ENCODE data around the gene CPB2. TPM values are rescaled to one million over a fixed set of nuclear protein-coding genes. Genes with fewer than 3 reads are reported as not detected.

CPB2 gene
- total and polyA plus RNA-seq, 9 of the 15 experiments (the other 6 are each of a cell fraction or from before 2014, with no cell fraction given) = 0.03 to 0.16 (median 0.07) TPM; not detected in 6

DNA sequence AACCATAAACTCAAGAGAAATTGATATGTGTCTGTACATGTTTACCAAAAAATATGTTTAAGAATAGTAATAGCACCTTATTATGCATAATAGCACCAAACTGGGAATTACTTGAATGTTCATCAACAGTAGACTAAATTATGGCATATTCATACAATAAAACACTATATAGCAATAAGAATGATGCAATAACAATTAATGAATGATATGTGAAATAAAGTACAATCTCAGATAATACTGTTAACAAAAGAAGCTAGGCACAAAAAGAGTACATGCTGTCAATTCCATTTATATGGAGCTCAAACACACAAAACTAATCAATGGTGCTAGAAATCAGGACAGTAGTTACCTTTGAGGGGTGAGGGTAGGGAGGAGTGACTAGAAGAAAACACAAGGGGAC lies 88.6 kb downstream of the CPB2 start:
- in situ Hi-C loops (cut with MboI) = no loop called here

DNA sequence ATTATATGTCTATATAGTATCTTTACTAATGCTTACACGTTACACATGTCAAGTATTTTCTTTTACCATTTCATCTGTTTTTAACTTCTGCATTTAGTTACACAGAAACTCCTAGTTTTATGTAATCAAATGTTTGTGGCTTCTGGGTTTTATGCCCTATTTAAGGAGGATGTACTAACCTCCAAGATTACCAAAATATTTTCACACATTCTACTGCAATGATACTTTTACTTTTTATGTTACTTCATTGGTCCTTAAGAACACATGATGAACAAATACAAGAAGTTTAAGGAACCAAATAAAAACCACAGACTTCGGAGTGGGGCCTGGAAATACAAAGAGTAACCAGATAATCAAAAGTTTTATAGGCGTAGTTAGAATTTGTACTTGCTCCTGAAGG lies 89.5 kb downstream of the CPB2 start:
- Histone ChIP-seq H4K20me1 (replicated peaks; ENCODE audit: control insufficient read depth, insufficient read depth, low read length) (no peaks in the 10 kb centered on the region), H3K9ac (ENCODE audit: insufficient read depth in 1 of 2, low read depth in 2 of 2, low read length in 2 of 2) (no peak overlapping the region), H2AFZ (ENCODE audit: low read depth, low read length) (no peak overlapping the region), H3K4me2 (ENCODE audit: insufficient read depth, low read length) (no peak overlapping the region), H3K4me1 (replicated peaks in 1 of 2; ENCODE audit: control insufficient read depth in 2 of 2, insufficient read depth in 2 of 2, low read length in 2 of 2) (no peaks in the 10 kb centered on the region), H3K27ac (ENCODE audit: extremely low read depth, low read depth, low read length) (no peak overlapping the region), H3K9me3 (replicated peaks; ENCODE audit: control insufficient read depth, insufficient read depth, low read depth, low read length) (no peaks in the 10 kb centered on the region), H3K9me1 (ENCODE audit: control insufficient read depth, insufficient read depth, low read length) (no peaks in the 10 kb centered on the region), H3K4me3 (no peak overlapping the region), H3K27me3 (ENCODE audit: control insufficient read depth in 2 of 2, insufficient read depth in 2 of 2, low read length in 2 of 2) (no peaks in the 10 kb centered on the region), H3K79me2 (ENCODE audit: control insufficient read depth, insufficient read depth, low read length) (no peaks in the 10 kb centered on the region), H3K36me3 (ENCODE audit: control insufficient read depth, insufficient read depth, low read length) (peaks cover 52% of the 10 kb centered on the region)
- intact Hi-C loops (cut with micrococcal nuclease) = no loop called here
- no peak for TF ChIP-seq TRIM28 (IDR thresholded peaks at IDR 0.05)
- FAIRE-seq (no peak), ATAC-seq (no peak), DNase-seq (ENCODE audit: extremely low read depth in 1 of 4, low spot score in 3 of 4) (no peak)
- POLR2A ChIA-PET = no interaction called here
- 92% methylated on average over 3 of the region's 3 CpGs for WGBS (ENCODE audit: insufficient coverage, low coverage, missing lambda C conversion rate)
- CTCF ChIA-PET (ENCODE audit: low intra/inter-chr PET ratio) = no interaction called here
- in situ Hi-C loops (cut with MboI) = no loop called here
- no TSS peak for BruUV-seq (replicated peaks)

More for the DNA sequence above, 88.6 kb downstream of the CPB2 start:
- ATAC-seq (no peak), DNase-seq (ENCODE audit: extremely low read depth in 1 of 4, low spot score in 3 of 4) (no peak), FAIRE-seq (peak; percentile 35)
- Histone ChIP-seq H3K9me3 (replicated peaks; ENCODE audit: control insufficient read depth, insufficient read depth, low read depth, low read length) (no peaks in the 10 kb centered on the region), H3K79me2 (ENCODE audit: control insufficient read depth, insufficient read depth, low read length) (no peaks in the 10 kb centered on the region), H3K9ac (ENCODE audit: insufficient read depth in 1 of 2, low read depth in 2 of 2, low read length in 2 of 2) (no peak overlapping the region), H2AFZ (ENCODE audit: low read depth, low read length) (no peak overlapping the region), H3K9me1 (ENCODE audit: control insufficient read depth, insufficient read depth, low read length) (no peaks in the 10 kb centered on the region), H3K4me2 (ENCODE audit: insufficient read depth, low read length) (no peak overlapping the region), H3K36me3 (ENCODE audit: control insufficient read depth, insufficient read depth, low read length) (peaks cover 46% of the 10 kb centered on the region), H4K20me1 (replicated peaks; ENCODE audit: control insufficient read depth, insufficient read depth, low read length) (no peaks in the 10 kb centered on the region), H3K27ac (ENCODE audit: extremely low read depth, low read depth, low read length) (no peak overlapping the region), H3K4me3 (no peak overlapping the region), H3K4me1 (replicated peaks in 1 of 2; ENCODE audit: control insufficient read depth in 2 of 2, insufficient read depth in 2 of 2, low read length in 2 of 2) (no peaks in the 10 kb centered on the region), H3K27me3 (ENCODE audit: control insufficient read depth in 2 of 2, insufficient read depth in 2 of 2, low read length in 2 of 2) (no peaks in the 10 kb centered on the region)
- BruUV-seq (replicated peaks) = no TSS peak
- ChIA-PET CTCF (ENCODE audit: low intra/inter-chr PET ratio) (no interaction called here), POLR2A (no interaction called here)
- TF ChIP-seq CEBPB (tag; IDR thresholded peaks at IDR 0.05) = peak; percentile 41
- no peak for TF ChIP-seq PHB2 (IDR thresholded peaks at IDR 0.05; ENCODE audit: low read depth)
- TF ChIP-seq CEBPG (CRISPR knock-in tag; IDR thresholded peaks at IDR 0.05) = no peak
- TF ChIP-seq CEBPG (tag; conservative IDR thresholded peaks at IDR 0.05 in 1 of 2, IDR thresholded peaks at IDR 0.05 in 1 of 2) = peak in 1 of 2 experiments; percentile 71; a peak in 2 of 4 replicates
- TF ChIP-seq, protein P1, sequence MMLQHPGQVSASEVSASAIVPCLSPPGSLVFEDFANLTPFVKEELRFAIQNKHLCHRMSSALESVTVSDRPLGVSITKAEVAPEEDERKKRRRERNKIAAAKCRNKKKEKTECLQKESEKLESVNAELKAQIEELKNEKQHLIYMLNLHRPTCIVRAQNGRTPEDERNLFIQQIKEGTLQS (IDR thresholded peaks at IDR 0.05) = peak; percentile 48; the same call in 1 of the 2 replicates
- TF ChIP-seq, protein P1 (CRISPR knock-in tag; conservative IDR thresholded peaks at IDR 0.05) = no peak
- intact Hi-C loops (cut with micrococcal nuclease) = no loop called here
